ENCODE data around the gene ERBB4. TPM values are rescaled to one million over a fixed set of nuclear protein-coding genes. Genes with fewer than 3 reads are reported as not detected.
"Not testable (repeated sequence)": the region's sequence is repeated elsewhere in the genome, so short reads cannot be mapped to it uniquely, and the experiment has no call there.

The ERBB4 gene
- total RNA-seq, 3 donors from 2014 or later, result 1.6 to 53.1 (median 18.4) TPM

DNA sequence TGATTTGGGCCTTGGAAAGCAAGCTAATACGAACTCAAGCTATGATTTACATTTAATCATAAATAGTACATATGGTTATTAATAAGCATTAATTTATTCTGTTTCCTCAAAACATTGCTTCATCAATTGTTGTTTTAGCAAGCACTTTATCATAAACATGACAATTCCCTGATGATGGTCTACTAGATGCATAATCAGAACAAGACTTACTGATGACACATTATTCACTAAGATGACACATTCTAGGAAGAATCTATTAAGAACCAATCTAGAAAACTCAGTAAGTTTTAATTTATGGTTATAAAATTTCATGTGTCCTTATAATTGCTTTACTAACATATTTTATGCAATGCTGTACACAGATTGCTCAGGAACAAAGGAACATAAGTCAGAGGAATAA, 815.2 kb downstream of the ERBB4 start:
- no peaks in the 10 kb centered on the region for H3K4me1 ChIP-seq
- no peaks in the 10 kb centered on the region for H3K9me3 ChIP-seq
- intact Hi-C loops (cut with DNase I; ENCODE audit: low total_unique reads), result no loop called here
- H3K27ac ChIP-seq, result no peak overlapping the region
- DNase-seq (ENCODE audit: low spot score in 2 of 2), result no peak
- H3K36me3 ChIP-seq, result no peaks in the 10 kb centered on the region
- H3K4me3 ChIP-seq, result no peak overlapping the region
- TF ChIP-seq POLR2AphosphoS5 (IDR thresholded peaks at IDR 0.05), result no peak
- TF ChIP-seq POLR2A (IDR thresholded peaks at IDR 0.05), result no peak
- TF ChIP-seq, protein P1, sequence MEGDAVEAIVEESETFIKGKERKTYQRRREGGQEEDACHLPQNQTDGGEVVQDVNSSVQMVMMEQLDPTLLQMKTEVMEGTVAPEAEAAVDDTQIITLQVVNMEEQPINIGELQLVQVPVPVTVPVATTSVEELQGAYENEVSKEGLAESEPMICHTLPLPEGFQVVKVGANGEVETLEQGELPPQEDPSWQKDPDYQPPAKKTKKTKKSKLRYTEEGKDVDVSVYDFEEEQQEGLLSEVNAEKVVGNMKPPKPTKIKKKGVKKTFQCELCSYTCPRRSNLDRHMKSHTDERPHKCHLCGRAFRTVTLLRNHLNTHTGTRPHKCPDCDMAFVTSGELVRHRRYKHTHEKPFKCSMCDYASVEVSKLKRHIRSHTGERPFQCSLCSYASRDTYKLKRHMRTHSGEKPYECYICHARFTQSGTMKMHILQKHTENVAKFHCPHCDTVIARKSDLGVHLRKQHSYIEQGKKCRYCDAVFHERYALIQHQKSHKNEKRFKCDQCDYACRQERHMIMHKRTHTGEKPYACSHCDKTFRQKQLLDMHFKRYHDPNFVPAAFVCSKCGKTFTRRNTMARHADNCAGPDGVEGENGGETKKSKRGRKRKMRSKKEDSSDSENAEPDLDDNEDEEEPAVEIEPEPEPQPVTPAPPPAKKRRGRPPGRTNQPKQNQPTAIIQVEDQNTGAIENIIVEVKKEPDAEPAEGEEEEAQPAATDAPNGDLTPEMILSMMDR (IDR thresholded peaks at IDR 0.05), result no peak
- H3K27me3 ChIP-seq, result no peaks in the 10 kb centered on the region

GRCh38 chr2:211722928-211723327, 815.7 kb downstream of the ERBB4 start:
- TF ChIP-seq, protein P1 (IDR thresholded peaks at IDR 0.05), result no peak
- TF ChIP-seq POLR2A (IDR thresholded peaks at IDR 0.05) (no peak), POLR2AphosphoS5 (IDR thresholded peaks at IDR 0.05) (no peak)
- no peaks in the 10 kb centered on the region for H3K4me1 ChIP-seq
- no peaks in the 10 kb centered on the region for H3K27me3 ChIP-seq
- H3K9me3 ChIP-seq, result no peaks in the 10 kb centered on the region
- H3K4me3 ChIP-seq, result no peak overlapping the region
- DNase-seq (ENCODE audit: low spot score in 2 of 2), result no peak
- intact Hi-C loops (cut with DNase I; ENCODE audit: low total_unique reads), result no loop called here
- H3K27ac ChIP-seq, result no peak overlapping the region
- no peaks in the 10 kb centered on the region for H3K36me3 ChIP-seq

DNA sequence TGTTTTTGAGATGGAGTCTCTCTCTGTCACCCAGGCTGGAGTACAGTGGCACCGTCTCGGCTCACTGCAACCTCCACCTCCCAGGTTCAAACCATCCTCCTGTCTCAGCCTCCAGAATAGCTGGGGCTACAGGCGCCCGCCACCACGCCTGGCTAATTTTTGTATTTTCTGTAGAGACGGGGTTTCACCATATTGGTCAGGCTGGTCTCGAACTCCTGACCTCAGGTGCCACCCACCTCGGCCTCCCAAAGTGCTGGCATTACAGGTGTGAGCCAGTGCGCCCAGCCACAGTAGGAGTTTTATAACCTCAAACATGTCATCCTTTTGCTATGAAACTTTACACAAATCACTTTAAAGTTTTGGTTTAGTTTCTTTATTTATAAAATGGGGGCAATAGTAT, 816.7 kb downstream of the ERBB4 start:
- DNase-seq (ENCODE audit: low spot score in 2 of 2); H3K36me3 ChIP-seq; intact Hi-C loops (cut with DNase I; ENCODE audit: low total_unique reads); H3K4me3 ChIP-seq; H3K4me1 ChIP-seq; H3K9me3 ChIP-seq; H3K27ac ChIP-seq; H3K27me3 ChIP-seq: not testable (repeated sequence)

- no peak for DNase-seq (ENCODE audit: low spot score in 2 of 2)
- no peak overlapping the region for H3K27ac ChIP-seq
Measured at GRCh38 chr2:211709389-211709788, 829.2 kb downstream of the ERBB4 start.

GRCh38 chr2:211692689-211693088, 845.9 kb downstream of the ERBB4 start:
- no peak overlapping the region for H3K4me3 ChIP-seq
- H3K9me3 ChIP-seq, result no peaks in the 10 kb centered on the region
- no peak overlapping the region for H3K27ac ChIP-seq
- DNase-seq (ENCODE audit: low spot score in 2 of 2), result no peak
- intact Hi-C loops (cut with DNase I; ENCODE audit: low total_unique reads), result no loop called here
- H3K4me1 ChIP-seq, result no peaks in the 10 kb centered on the region
- no peaks in the 10 kb centered on the region for H3K36me3 ChIP-seq
- no peaks in the 10 kb centered on the region for H3K27me3 ChIP-seq
- TF ChIP-seq POLR2AphosphoS5 (IDR thresholded peaks at IDR 0.05) (no peak), POLR2A (IDR thresholded peaks at IDR 0.05) (no peak)
- TF ChIP-seq, protein P1 (IDR thresholded peaks at IDR 0.05), result no peak

More at GRCh38 chr2:211709389-211709788, 829.2 kb downstream of the ERBB4 start:
- H3K9me3 ChIP-seq, result no peaks in the 10 kb centered on the region
- no peak for TF ChIP-seq POLR2A (IDR thresholded peaks at IDR 0.05)
- no peak for TF ChIP-seq POLR2AphosphoS5 (IDR thresholded peaks at IDR 0.05)
- TF ChIP-seq, protein P1 (IDR thresholded peaks at IDR 0.05), result no peak
- H3K36me3 ChIP-seq, result no peaks in the 10 kb centered on the region
- no peaks in the 10 kb centered on the region for H3K4me1 ChIP-seq
- no peaks in the 10 kb centered on the region for H3K27me3 ChIP-seq
- no peak overlapping the region for H3K4me3 ChIP-seq
- intact Hi-C loops (cut with DNase I; ENCODE audit: low total_unique reads), result no loop called here

- no peaks in the 10 kb centered on the region for H3K9me3 ChIP-seq
- H3K4me3 ChIP-seq, result no peak overlapping the region
- no peak overlapping the region for H3K27ac ChIP-seq
- intact Hi-C loops (cut with DNase I; ENCODE audit: low total_unique reads), result no loop called here
- H3K4me1 ChIP-seq, result no peaks in the 10 kb centered on the region
- H3K27me3 ChIP-seq, result no peaks in the 10 kb centered on the region
- no peaks in the 10 kb centered on the region for H3K36me3 ChIP-seq
- DNase-seq (ENCODE audit: low spot score in 2 of 2), result no peak
- TF ChIP-seq POLR2AphosphoS5 (IDR thresholded peaks at IDR 0.05) (no peak), POLR2A (IDR thresholded peaks at IDR 0.05) (no peak)
- TF ChIP-seq, protein P1 (IDR thresholded peaks at IDR 0.05), result no peak
Measured at GRCh38 chr2:211690736-211691135, 847.9 kb downstream of the ERBB4 start.

Data from breast epithelium (tissue), 4 donors.